HepG2 (cell line): ENCODE data around the gene TCF23. TPM values are rescaled to one million over a fixed set of nuclear protein-coding genes. Genes with fewer than 3 reads are reported as not detected.

Source experiments
- AKAP8 ChIP-seq: sonication (generic); formaldehyde crosslinking; IDR thresholded peaks from 2 replicates; pipeline ENCODE4 v1.5.1; 2020; ENCODE audit warnings: mild to moderate bottlenecking, missing genetic modification reagents
- CCDC6 ChIP-seq: sonication (generic); formaldehyde crosslinking; IDR thresholded peaks from 2 replicates; pipeline ENCODE4 v1.8.1; 2022; ENCODE audit warnings: mild to moderate bottlenecking, missing genetic modification reagents, moderate library complexity
- HNRNPK ChIP-seq: fragments of 200-400 bp; formaldehyde crosslinking; IDR thresholded peaks from 2 replicates; pipeline ENCODE4 v1.6.1; 2018; ENCODE audit warnings: low read length, low read depth, moderate library complexity, mild to moderate bottlenecking; ENCODE audit not compliant: poor library complexity, severe bottlenecking
- HOXA5 ChIP-seq: sonication (generic); formaldehyde crosslinking; IDR thresholded peaks from 2 replicates; pipeline ENCODE4 v1.4.0; 2020; ENCODE audit warnings: missing genetic modification reagents
- JARID2 ChIP-seq: sonication (generic); formaldehyde crosslinking; IDR thresholded peaks from 2 replicates; pipeline ENCODE4 v1.8.1; 2023; ENCODE audit warnings: missing genetic modification reagents, inconsistent platforms; ENCODE audit not compliant: insufficient replicate concordance
- MBD4 ChIP-seq: IDR thresholded peaks from 2 replicates; pipeline ENCODE4 v1.6.1; 2012; ENCODE audit warnings: low read length, inconsistent platforms, borderline replicate concordance
- POLR2AphosphoS5 ChIP-seq: IDR thresholded peaks from 2 replicates; pipeline ENCODE4 v1.6.1; 2012; ENCODE audit warnings: low read depth, low read length
- POLR2G ChIP-seq: fragments of 200-400 bp; formaldehyde crosslinking; IDR thresholded peaks from 2 replicates; pipeline ENCODE4 v1.6.1; 2018; ENCODE audit warnings: mild to moderate bottlenecking, low read depth, low read length, moderate library complexity
- PTBP1 ChIP-seq: fragments of 200-400 bp; formaldehyde crosslinking; IDR thresholded peaks from 2 replicates; pipeline ENCODE4 v1.6.1; 2018; ENCODE audit warnings: low read length, low read depth; ENCODE audit not compliant: poor library complexity, severe bottlenecking
- RBFOX2 ChIP-seq: fragments of 200-400 bp; formaldehyde crosslinking; IDR thresholded peaks from 2 replicates; pipeline ENCODE4 v1.6.1; 2017; ENCODE audit warnings: low read depth, mild to moderate bottlenecking, low read length
- TCF7L2 ChIP-seq: IDR thresholded peaks from 2 replicates; pipeline ENCODE4 v1.6.1; 2011; ENCODE audit warnings: mild to moderate bottlenecking, low read depth, low read length, moderate library complexity
- ZFP62 ChIP-seq: sonication (generic); formaldehyde crosslinking; IDR thresholded peaks from 2 replicates; pipeline ENCODE4 v1.4.0; 2020; ENCODE audit warnings: missing genetic modification reagents
- ZNF329 ChIP-seq: sonication (generic); formaldehyde crosslinking; IDR thresholded peaks from 2 replicates; pipeline ENCODE4 v1.9.0; 2021; ENCODE audit warnings: low read depth, mild to moderate bottlenecking, missing genetic modification reagents
- ZNF484 ChIP-seq: sonication (generic); formaldehyde crosslinking; IDR thresholded peaks from 2 replicates; pipeline ENCODE4 v1.5.1; 2020; ENCODE audit warnings: mild to moderate bottlenecking, low read depth, missing genetic modification reagents, borderline replicate concordance
- ZNF687 ChIP-seq: sonication (generic); formaldehyde crosslinking; IDR thresholded peaks from 2 replicates; pipeline ENCODE4 v1.5.1; 2020; ENCODE audit warnings: mild to moderate bottlenecking, missing genetic modification reagents, moderate library complexity
- ZNF770 ChIP-seq: sonication (generic); formaldehyde crosslinking; IDR thresholded peaks from 2 replicates; pipeline ENCODE4 v1.5.0; 2020; ENCODE audit warnings: mild to moderate bottlenecking, missing genetic modification reagents
- polyA plus RNA-seq, 8 experiments: library from polyadenylated mRNA; depleted of rRNA in 3 of 8; stranded (reverse) in 7 of 8; unstranded in 1 of 8; fragments of >200 nt; fragmentation: Illumina TruSeq in 4 of 8; extraction: Trizol in 4 of 8; gene quantifications; 2 replicates each; pipeline versions ENCODE4 v1.2.1 to v1.2.3, GENCODE V29; 2011 to 2016; ENCODE audit warnings: low read depth in 4 of 8, missing spikeins in 1 of 8, mixed read lengths in 1 of 8; ENCODE audit not compliant: insufficient read depth in 1 of 8
- total RNA-seq, 5 experiments: library from RNA; depleted of rRNA; stranded (reverse); fragments of >200 nt; fragmentation: Illumina TruSeq; extraction: Trizol; gene quantifications; 2 replicates each; pipeline ENCODE4 v1.2.3, GENCODE V29; 2016; ENCODE audit warnings: low read depth in 1 of 5
- TF ChIP-seq, protein P1 (sequence below), 2 experiments: sonication (generic) in 1 of 2; formaldehyde crosslinking in 1 of 2; IDR thresholded peaks; 2 replicates each; pipeline versions ENCODE4 v1.4.0 to v1.6.1; 2018 to 2020; ENCODE audit warnings: missing genetic modification reagents in 2 of 2, borderline replicate concordance in 1 of 2, low read depth in 1 of 2, mild to moderate bottlenecking in 1 of 2, missing biosample characterization in 1 of 2
- TF ChIP-seq, protein P2 (sequence below): sonication (generic); formaldehyde crosslinking; IDR thresholded peaks from 2 replicates; pipeline ENCODE4 v1.5.0; 2020; ENCODE audit warnings: mild to moderate bottlenecking, missing genetic modification reagents, moderate library complexity

The TCF23 gene
- total and polyA plus RNA-seq, 2 of the 13 experiments (the other 11 are each of a cell fraction or from before 2014, with no cell fraction given), result 0.02 to 1.4 TPM

GRCh38 chr2:27128668-27129571 lies 19.9 kb upstream of the TCF23 start (continued):
- TF ChIP-seq ZNF687 (CRISPR knock-in tag) (peak; percentile 36), PTBP1 (no peak), POLR2G (peak; percentile 27; the same call in 1 of the 2 replicates), ZNF770 (CRISPR knock-in tag) (no peak), ZFP62 (CRISPR knock-in tag) (no peak), ZNF329 (0 out of 2 replicates have a peak, but pooled peaks have one; percentile 40), JARID2 (CRISPR knock-in tag) (no peak), HNRNPK (no peak), ZNF484 (CRISPR knock-in tag) (no peak), AKAP8 (CRISPR knock-in tag) (peak; percentile 31), HOXA5 (CRISPR knock-in tag) (no peak), CCDC6 (CRISPR knock-in tag) (peak; percentile 72; the same call in 1 of the 2 replicates), POLR2AphosphoS5 (peak; percentile 32), MBD4 (peak; percentile 65; the same call in 1 of the 2 replicates), RBFOX2 (peak; percentile 58), TCF7L2 (no peak)
- TF ChIP-seq, protein P1, sequence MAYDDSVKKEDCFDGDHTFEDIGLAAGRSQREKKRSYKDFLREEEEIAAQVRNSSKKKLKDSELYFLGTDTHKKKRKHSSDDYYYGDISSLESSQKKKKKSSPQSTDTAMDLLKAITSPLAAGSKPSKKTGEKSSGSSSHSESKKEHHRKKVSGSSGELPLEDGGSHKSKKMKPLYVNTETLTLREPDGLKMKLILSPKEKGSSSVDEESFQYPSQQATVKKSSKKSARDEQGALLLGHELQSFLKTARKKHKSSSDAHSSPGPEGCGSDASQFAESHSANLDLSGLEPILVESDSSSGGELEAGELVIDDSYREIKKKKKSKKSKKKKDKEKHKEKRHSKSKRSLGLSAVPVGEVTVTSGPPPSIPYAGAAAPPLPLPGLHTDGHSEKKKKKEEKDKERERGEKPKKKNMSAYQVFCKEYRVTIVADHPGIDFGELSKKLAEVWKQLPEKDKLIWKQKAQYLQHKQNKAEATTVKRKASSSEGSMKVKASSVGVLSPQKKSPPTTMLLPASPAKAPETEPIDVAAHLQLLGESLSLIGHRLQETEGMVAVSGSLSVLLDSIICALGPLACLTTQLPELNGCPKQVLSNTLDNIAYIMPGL (CRISPR knock-in tag; IDR thresholded peaks at IDR 0.05; ENCODE audit: borderline replicate concordance in 1 of 2, low read depth in 1 of 2), result 0 out of 4 replicates have a peak, but pooled peaks of 1 of the 2 experiments have one; percentile 15
- TF ChIP-seq, protein P2, sequence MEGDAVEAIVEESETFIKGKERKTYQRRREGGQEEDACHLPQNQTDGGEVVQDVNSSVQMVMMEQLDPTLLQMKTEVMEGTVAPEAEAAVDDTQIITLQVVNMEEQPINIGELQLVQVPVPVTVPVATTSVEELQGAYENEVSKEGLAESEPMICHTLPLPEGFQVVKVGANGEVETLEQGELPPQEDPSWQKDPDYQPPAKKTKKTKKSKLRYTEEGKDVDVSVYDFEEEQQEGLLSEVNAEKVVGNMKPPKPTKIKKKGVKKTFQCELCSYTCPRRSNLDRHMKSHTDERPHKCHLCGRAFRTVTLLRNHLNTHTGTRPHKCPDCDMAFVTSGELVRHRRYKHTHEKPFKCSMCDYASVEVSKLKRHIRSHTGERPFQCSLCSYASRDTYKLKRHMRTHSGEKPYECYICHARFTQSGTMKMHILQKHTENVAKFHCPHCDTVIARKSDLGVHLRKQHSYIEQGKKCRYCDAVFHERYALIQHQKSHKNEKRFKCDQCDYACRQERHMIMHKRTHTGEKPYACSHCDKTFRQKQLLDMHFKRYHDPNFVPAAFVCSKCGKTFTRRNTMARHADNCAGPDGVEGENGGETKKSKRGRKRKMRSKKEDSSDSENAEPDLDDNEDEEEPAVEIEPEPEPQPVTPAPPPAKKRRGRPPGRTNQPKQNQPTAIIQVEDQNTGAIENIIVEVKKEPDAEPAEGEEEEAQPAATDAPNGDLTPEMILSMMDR (CRISPR knock-in tag), result peak; percentile 11; the same call in 1 of the 2 replicates
